ENCODE results near the gene EYA3.
A peak's percentile ranks its signal among the peaks of the same experiment; 100 is the strongest.

The EYA3 gene

DNA sequence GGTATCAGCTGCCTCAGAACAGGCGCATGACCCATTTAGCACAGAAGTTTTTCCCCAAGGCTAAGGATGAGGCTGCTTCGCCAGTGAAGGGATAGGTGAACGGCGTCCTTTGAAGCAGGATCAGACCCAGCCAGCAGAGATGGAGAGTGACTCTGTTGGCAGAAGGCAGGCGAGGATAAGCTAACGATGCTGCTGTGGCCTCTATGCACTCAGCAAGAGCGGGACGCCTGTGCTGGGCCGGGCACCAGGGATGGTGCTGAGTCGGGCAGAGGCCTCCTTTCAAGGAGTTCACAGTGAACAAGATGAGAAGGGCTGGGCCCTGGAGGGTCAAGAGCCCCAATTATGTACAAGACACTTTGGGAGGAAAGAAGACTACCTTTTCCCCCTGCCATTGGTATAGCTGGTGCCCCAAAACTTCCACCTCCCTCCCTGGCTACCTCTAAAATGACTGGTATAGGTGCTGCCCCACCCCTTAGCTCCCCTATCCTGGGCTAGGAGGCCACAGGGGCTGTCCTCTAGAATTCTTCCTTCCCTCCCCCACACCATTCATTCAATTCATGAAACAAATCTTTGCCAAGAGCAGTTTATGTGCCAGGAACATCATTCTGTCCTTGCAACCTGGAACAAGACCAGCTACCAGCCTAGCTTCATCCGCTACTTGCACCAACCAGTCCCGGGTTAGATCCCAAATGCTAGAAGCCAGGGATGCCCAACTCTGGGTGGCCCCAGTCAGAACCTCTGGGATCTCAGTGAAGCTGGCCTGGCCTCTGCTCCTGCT lies 121.1 kb downstream of the EYA3 start:
- no peak for DNase-seq

DNA sequence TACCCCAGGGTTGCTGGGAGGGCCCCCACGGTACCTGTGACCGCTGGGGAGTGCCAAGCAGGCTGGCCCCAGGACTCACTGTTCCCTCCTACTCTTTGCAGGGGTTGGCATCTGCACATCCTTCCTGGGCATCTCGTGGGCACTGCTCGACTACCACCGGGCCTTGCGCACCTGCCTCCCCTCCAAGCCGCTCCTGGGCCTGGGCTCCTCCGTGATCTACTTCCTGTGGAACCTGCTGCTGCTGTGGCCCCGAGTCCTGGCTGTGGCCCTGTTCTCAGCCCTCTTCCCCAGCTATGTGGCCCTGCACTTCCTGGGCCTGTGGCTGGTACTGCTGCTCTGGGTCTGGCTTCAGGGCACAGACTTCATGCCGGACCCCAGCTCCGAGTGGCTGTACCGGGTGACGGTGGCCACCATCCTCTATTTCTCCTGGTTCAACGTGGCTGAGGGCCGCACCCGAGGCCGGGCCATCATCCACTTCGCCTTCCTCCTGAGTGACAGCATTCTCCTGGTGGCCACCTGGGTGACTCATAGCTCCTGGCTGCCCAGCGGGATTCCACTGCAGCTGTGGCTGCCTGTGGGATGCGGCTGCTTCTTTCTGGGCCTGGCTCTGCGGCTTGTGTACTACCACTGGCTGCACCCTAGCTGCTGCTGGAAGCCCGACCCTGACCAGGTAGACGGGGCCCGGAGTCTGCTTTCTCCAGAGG lies 121.9 kb downstream of the EYA3 start:
- no peak for DNase-seq

DNA sequence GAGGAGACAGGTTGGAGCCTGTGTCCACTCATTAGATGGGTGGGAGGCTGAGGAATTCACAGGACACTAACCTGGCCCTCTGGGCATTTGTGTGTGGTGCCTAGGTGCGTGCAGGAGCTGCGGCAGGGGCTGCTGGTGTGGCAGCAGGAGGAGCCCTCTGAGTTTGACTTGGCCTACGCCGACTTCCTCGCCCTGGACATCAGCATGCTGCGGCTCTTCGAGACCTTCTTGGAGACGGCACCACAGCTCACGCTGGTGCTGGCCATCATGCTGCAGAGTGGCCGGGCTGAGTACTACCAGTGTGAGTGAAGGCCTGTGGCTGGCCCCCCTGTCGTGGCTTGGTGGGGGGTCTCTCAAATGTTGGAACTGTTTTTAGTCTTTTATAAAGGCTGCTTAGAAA lies 125.0 kb downstream of the EYA3 start:
- DNase-seq, result no peak

DNA sequence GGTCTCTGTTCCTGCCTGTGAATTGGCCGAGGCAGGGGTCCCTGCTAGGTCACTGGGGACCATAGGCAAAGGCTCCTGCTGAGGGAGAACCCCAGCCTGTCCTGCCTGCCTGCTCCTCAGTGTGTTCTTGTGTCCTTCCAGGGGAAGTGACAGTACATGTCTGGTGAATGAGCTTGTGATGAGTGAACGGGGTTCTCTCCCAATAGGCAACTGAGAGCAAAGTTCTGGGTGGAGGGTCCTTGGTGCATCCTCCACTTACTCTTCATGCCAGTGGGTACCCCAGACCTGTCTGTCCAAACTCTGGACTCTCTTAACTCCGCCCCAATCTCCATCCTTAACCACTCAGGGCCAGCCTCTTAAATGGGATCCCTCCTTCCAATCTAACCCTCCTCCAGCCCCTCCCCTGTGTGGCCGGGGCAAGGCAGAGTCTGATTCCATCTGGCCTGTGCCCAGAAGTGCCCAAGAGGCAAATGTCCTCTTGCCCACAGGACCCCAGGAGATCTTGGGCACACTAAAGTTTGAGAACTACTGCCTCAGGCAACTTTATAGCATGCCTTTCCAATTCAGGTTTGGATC lies 126.7 kb downstream of the EYA3 start:
- DNase-seq, result no peak

DNA sequence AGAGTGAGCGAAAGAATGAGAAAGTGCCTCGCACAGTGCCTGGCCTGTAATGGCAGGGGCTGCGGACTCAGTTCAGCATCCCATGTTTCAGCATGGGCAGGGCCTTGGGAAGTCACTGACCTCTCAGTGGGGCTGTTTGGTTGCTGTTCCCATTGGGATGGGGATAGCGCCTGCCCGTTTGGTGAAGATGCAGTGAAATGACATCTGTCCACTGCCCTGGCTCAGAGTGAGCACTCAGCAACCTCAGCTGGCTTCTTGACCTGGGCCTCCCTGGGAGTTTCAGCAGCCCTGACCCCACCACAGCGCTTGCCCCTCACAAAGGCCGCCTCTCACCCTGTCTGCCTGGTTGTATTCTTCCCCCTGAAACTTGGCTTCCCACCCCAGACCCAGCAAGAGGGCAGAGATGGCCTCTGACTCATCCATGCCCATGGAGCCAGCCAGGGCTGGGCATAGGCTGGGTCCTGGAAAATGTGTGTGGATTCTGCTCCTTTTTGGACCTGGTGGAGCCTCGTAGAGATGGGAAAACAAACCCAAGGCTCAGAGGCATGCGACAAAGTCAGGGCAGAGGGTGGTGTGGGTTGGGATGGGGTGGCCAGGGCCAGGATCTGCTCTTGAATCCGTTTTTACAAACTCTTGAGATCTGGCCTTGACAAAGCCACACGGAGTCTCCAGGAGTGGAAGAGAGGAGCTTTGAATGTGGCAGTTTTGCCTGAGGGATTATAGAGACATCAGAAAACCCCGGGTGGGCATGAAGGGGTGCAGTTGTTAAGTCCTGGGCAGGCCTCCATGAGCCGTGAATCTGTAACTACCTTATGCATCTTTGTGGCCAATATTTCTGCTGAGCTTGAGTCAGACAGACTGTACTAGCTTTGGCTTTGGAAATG lies 127.4 kb downstream of the EYA3 start:
- no peak for DNase-seq

DNA sequence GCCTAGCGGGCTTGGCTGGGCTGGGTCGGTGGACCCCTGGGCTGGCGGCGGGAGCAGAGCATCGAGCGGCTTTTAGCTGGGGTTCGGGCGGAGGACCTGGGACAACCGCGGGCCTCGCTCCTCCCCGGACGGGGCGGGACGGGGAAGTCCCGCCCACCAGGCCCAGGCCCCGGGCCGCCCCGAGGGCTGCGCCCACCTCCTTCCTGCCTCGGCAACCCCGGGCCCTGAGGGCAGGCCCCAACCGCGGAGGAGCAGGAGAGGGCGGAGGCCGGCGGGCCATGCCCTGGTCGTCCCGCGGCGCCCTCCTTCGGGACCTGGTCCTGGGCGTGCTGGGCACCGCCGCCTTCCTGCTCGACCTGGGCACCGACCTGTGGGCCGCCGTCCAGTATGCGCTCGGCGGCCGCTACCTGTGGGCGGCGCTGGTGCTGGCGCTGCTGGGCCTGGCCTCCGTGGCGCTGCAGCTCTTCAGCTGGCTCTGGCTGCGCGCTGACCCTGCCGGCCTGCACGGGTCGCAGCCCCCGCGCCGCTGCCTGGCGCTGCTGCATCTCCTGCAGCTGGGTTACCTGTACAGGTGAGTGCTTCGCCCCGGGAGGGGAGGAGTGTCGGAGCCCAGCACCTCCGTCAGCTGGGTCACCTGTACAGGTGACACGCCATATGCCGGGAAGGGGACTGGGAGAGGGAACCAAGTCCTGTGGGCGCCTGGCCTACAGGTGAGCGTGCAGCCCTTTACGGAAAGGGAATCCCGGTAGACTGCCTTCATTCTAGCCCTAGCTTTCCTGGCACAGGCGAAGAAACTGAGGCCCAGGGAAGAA lies 128.4 kb downstream of the EYA3 start, which contains the start of gene XKR8:
Gene XKR8 (plus strand): TSS at position 182 of the 812 bp plus-strand sequence. CDS start 97 bp downstream, at position 279.
- DNase-seq, result peak; percentile 83 to 84

DNA sequence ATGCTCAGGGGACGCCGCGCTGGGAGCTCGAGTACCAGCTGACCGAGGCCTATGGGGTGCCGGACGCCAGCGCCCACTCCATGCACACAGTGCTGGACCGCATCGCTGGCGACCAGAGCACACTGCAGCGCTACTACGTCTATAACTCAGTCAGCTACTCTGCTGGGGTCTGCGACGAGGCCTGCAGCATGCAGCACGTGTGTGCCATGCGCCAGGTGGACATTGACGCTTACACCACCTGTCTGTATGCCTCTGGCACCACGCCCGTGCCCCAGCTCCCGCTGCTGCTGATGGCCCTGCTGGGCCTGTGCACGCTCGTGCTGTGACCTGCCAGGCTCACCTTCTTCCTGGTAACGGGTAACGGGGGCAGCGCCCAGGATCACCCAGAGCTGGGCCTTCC lies 129.9 kb downstream of the EYA3 start:
- no peak for DNase-seq

DNA sequence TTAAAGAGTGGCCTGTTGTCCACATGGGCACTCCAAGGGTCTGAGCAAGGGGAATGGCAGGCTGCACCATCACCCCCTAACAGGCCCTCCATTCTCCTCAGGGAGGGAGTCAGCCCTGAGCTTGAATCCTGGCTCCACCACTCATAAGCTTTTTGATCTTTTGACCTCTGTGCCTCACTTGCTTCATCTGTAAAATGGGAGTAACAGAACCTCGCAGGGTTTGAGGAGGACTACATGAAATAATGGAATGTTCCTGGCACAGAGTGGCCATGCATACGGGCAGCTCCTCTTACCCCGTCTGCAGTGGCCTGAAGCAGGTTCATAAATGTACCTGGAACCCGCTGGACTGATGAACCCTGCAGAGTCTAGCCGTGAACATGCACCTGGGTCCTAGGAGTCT lies 130.8 kb downstream of the EYA3 start:
- no peak for DNase-seq

DNA sequence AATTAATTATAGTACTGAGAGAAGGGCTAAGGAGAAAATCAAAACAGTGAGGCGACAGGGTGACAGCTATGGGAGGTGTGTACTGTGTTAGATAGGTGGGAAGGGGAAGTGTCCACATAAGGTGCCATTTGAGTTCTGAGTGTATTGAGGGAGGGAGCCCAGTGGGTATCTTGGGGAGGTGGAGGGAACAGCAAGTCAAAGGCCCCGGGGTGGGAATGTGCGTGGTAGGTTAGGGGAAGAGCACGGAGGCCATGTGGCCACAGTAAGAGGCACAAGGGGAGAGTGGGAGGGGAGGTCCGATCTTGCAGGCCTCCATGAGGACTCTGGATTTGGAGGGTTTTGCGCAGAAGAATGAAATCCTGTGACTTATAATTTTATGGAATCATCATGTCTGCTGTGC lies 131.6 kb downstream of the EYA3 start:
- no peak for DNase-seq

DNA sequence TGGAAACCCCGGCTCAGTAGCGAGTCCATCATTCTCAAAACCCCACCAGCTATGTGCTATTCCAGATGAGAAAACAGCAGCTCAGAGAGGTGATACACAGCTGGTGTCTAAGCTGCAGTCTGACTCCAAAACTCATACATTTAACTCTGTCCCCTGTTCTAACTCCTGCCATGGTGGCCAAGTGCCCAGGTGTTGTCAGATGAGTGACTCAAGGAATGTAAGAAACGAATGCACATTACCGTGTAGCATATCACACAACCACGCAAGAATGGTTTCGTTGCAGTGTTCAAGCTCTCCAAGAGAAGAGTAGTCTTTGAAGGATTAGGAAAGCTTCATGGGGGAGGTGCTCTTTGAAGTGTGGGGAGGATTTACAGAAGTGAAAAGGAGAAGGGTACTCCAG lies 133.3 kb downstream of the EYA3 start:
- DNase-seq, result no peak

DNA sequence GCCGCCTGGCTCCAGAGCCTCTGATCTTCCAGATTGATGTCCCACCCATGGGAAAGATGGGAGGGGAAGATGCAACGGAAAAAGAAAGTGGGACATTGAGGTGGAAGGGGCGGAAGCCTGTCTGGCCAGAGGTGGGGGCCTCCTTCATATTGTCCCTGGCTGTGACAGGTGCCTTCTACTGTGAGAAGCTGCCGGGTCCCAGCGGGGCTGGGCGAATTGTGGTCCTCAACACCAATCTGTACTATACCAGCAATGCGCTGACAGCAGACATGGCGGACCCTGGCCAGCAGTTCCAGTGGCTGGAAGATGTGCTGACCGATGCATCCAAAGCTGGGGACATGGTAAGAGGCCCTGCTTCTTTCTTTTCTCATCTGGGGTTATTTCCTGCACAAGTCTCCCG lies 134.2 kb downstream of the EYA3 start:
- DNase-seq, result no peak

DNA sequence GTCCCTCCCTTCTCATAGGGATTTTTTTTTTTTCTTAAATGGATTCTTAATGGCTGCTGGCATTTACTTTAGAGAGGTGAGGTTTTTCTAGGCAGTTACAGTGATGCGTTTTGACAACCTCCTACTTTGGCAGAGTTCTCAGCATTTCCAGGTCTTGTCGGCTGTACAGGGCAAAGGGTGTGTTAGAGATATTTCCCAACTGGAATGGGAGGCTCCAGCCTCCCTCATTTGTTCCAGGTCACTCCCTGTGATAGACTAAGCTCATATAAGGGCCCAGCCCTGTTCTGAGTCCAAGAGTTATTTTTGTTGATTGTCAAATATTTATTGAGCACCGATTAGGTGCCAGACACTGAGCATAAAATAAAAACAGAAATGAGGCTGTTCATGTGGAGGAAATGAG lies 136.3 kb downstream of the EYA3 start:
- DNase-seq, result no peak

DNA sequence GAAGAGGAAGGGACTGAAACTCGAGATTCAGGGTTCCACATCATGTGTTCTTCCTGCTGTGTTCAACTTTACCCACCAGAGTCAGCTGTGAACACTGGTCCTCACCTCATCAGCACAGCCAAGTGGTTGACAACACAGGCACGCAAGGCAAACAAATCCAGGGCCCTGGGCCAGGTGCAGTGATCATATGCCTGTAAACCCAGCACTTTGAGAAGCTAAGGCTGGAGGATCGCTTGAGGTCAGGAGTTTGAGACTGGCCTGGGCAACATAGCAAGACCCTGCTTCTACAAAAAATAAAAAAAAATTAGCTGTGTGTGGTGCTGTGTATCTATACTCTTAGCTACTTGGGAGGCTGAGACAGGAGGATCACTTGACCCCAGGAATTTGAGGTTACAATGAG lies 137.0 kb downstream of the EYA3 start:
- DNase-seq, result no peak

DNA sequence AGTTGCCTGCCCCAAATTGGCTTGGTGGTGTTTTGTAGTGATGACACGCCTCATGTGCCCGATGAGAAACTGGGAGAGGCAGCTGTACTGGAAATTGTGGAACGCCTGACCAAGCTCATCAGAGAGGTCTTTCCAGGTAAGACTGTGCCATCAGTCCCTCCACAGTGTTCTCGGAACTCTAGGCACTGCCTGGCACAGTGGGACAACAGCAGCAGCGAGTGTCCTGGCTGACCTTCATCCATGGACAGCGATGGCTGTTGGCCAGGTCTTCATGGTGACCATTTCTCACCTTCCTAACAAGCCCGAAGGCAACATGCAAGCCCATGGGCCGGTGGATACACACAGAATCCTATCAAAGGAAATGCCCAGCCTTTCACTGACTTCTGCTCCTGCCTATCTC lies 139.4 kb downstream of the EYA3 start:
- no peak for DNase-seq

DNA sequence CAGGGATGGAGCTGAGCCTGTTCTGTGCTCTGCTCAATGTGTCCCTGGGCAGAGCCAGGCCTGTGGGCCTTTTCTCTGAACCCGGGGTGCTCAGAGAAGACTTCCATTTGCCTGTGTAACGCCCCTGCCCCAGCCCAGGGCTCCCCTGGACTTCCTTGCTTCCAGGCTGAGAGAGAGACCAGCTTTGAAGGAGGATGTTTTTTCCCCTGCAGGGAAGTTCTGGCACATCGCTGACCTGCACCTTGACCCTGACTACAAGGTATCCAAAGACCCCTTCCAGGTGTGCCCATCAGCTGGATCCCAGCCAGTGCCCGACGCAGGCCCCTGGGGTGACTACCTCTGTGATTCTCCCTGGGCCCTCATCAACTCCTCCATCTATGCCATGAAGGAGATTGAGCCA lies 143.4 kb downstream of the EYA3 start:
- DNase-seq, result no peak

DNA sequence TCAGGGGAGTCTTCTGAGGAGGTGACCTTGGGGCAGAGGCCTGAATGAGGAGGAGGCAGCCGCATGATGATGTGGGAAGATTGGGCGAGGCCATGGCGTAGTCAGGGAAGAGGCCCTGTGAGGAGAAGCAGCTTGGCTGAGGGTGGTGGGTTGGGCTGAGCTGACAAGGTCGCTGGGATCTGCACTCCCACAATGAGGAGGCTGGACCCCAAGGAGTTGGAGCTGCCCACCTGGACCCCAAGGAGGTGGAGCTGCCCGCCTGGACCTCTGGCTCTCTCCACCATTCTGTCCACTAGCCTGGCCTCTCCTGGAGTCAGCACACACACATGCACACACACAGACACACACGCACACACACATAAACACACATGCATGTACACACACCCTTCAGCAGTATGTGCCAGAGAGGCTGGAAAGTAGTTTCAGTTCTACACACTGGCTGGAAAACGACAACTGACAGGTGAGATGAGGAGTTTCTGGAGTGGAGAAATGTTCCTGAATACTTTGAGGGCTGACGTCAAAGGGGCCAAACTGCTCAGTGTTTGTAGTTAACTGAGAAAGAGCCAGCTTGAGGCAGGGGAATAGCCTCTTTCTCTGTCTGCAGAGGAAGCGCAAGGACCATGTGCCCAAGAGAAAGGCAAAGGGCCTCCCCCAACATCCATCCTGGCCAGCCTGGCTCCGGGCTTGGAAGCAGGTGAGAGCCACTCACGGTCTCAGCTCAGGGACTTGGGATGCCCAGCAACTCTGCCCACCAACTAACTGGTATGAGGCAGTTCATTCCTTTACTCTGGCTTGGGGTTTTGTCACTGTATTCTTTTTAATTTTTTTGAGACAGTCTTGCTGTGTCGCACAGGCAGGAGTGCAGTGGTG lies 146.5 kb downstream of the EYA3 start:
- no peak for DNase-seq

DNA sequence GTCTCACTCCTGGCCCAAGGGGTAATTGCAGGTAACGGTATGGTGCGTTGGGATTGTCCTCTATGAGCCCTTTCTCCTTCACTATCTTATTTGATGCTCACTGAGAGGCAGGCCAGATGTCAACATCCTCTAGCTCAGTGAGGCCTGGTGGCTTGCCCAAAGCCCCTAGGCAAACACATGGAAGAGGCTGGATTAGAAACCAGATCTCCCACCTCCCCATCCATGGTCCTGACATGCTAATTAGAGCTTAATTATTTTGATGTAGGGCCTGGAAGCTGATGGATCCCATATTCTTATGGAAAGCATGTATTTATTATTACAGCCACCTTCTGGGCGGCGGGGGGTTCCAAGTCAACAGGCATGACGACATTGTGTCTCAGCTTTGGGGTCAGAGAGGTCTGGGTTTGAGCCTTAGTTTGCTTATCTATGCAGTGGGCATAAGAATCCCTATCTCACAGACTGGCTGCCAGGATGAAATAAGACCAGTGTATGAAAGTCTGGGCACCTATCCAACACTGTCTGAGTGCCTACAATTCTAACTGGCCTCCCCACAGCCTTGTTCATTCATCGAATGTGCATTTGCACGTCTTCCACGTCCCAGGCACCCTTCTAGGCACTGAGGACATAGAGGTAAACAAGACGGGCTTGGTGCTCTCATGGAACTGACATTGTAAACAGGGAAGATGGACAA lies 147.4 kb downstream of the EYA3 start:
- no peak for DNase-seq

DNA sequence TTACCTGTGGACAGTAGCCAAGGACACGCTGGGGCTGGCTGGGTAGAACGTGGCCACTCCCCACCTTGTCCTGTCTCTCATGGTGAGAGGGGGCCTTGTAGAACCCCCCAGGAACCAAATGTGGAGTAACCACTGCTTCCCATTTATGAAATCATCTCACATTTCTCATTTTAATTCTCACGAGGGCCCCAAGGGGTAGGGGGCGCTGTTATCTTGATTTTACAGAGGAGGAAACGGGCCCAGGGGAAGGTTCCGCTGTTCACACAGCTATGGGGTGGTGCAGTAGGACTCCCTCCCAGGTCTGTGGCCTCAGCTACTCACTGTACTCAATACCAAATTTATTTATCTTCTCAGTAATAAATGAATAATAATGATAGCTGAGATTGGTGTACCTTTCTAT lies 148.1 kb downstream of the EYA3 start:
- peak; percentile 74 to 82 for DNase-seq

DNA sequence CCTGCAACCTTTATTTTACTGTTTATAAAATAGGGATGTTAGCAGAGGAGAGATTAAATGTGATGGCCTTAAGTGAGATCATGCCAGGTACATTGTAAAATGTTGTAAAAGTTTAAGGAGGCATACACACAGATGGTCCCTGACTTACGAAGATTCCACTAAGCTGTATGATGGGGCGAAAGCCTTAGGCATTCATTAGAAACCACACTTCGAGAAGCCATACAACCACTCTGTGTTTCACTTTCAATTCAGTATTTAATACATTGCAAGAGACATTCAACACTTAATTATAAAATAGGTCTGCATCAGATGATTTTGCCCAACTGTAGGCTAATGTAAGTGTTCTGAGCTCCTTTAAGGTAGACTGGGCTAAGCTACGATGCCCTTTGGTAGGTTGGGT lies 149.9 kb downstream of the EYA3 start:
- DNase-seq, result no peak

DNA sequence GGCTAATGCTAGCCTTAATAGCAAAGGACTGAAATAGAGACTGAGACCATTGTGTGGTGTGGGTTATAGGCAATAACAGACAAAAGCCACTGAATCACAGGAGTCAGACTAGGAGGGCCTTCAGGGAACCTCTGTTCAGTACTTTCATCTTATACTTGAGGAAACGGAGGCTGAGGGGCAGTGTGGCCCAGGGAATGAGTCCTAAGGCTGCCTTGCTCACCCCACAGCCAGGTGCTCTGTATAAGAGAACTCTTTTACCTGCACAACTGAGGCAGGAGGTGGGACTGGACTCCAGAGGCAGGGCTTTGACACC lies 150.9 kb downstream of the EYA3 start:
- no peak for DNase-seq

DNA sequence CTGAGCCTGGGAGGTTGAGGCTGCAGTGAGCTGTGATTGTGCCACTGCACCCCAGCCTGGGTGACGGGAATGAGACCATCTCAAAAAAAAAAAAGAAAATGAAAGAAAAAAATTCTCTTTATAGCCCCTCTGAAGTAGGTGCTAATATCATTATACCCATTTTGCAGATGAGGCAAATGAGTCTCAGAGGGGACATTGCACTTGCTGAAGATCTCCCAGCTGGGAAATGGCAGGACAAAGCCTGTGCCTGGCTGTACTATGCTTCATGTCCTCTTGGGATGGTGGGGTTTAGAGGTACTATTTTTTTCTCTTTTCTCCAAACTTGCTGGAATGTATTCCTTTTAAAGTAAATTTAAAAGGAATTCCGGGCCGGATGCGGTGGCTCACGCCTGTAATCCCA lies 152.0 kb downstream of the EYA3 start:
- no peak for DNase-seq
